ENCODE data around the gene NXPH1.
"Not testable (repeated sequence)": the region's sequence is repeated elsewhere in the genome, so short reads cannot be mapped to it uniquely, and the experiment has no call there.

The NXPH1 gene

GRCh38 chr7:8702807-8703206 lies 269.4 kb downstream of the NXPH1 start:
- DNase-seq (ENCODE audit: insufficient read length, low spot score) (no peak), FAIRE-seq (peak; percentile 62)
- TF ChIP-seq POLR2A (IDR thresholded peaks at IDR 0.05; ENCODE audit: low read depth, low read length): no peak

GRCh38 chr7:8710124-8710523 lies 276.7 kb downstream of the NXPH1 start:
- FAIRE-seq: no peak
- TF ChIP-seq POLR2A (IDR thresholded peaks at IDR 0.05; ENCODE audit: low read depth, low read length): no peak
- no peak for DNase-seq (ENCODE audit: insufficient read length, low spot score)

GRCh38 chr7:8714791-8715190 lies 281.4 kb downstream of the NXPH1 start:
- DNase-seq (ENCODE audit: insufficient read length, low spot score) (no peak), FAIRE-seq (no peak)
- TF ChIP-seq POLR2A (IDR thresholded peaks at IDR 0.05; ENCODE audit: low read depth, low read length): no peak

GRCh38 chr7:8719102-8719501 lies 285.7 kb downstream of the NXPH1 start:
- DNase-seq (ENCODE audit: insufficient read length, low spot score) (no peak), FAIRE-seq (no peak)
- TF ChIP-seq POLR2A (IDR thresholded peaks at IDR 0.05; ENCODE audit: low read depth, low read length): no peak

- TF ChIP-seq POLR2A (IDR thresholded peaks at IDR 0.05; ENCODE audit: low read depth, low read length): no peak
- DNase-seq (ENCODE audit: insufficient read length, low spot score): peak; percentile 33
- FAIRE-seq: peak; percentile 91
Observed at GRCh38 chr7:8724080-8724718, 290.8 kb downstream of the NXPH1 start.

GRCh38 chr7:8731756-8732155 lies 298.3 kb downstream of the NXPH1 start:
- not testable (repeated sequence) for FAIRE-seq; DNase-seq (ENCODE audit: insufficient read length, low spot score)

- no peak for TF ChIP-seq POLR2A (IDR thresholded peaks at IDR 0.05; ENCODE audit: low read depth, low read length)
- DNase-seq (ENCODE audit: insufficient read length, low spot score): no peak
- peak; percentile 60 for FAIRE-seq
Observed at GRCh38 chr7:8739837-8740236, 306.4 kb downstream of the NXPH1 start.

GRCh38 chr7:8742837-8743236 lies 309.4 kb downstream of the NXPH1 start:
- TF ChIP-seq POLR2A (IDR thresholded peaks at IDR 0.05; ENCODE audit: low read depth, low read length): no peak
- FAIRE-seq (no peak), DNase-seq (ENCODE audit: insufficient read length, low spot score) (no peak)

- TF ChIP-seq POLR2A (IDR thresholded peaks at IDR 0.05; ENCODE audit: low read depth, low read length): no peak
- DNase-seq (ENCODE audit: insufficient read length, low spot score) (no peak), FAIRE-seq (peak; percentile 75)
Observed at GRCh38 chr7:8747338-8747737, 313.9 kb downstream of the NXPH1 start.

- no peak for TF ChIP-seq POLR2A (IDR thresholded peaks at IDR 0.05; ENCODE audit: low read depth, low read length)
- FAIRE-seq (peak; percentile 60), DNase-seq (ENCODE audit: insufficient read length, low spot score) (no peak)
Observed at GRCh38 chr7:8751557-8752231, 318.3 kb downstream of the NXPH1 start.

- DNase-seq (ENCODE audit: insufficient read length, low spot score) (no peak), FAIRE-seq (no peak)
- no peak for TF ChIP-seq POLR2A (IDR thresholded peaks at IDR 0.05; ENCODE audit: low read depth, low read length)
Observed at GRCh38 chr7:8753355-8753754, 319.9 kb downstream of the NXPH1 start.

GRCh38 chr7:8761731-8762130 lies 328.3 kb downstream of the NXPH1 start:
- no peak for DNase-seq (ENCODE audit: insufficient read length, low spot score)
- no peak for TF ChIP-seq POLR2A (IDR thresholded peaks at IDR 0.05; ENCODE audit: low read depth, low read length)
- FAIRE-seq: no peak

GRCh38 chr7:8762803-8763202 lies 329.4 kb downstream of the NXPH1 start:
- DNase-seq (ENCODE audit: insufficient read length, low spot score) (no peak), FAIRE-seq (peak; percentile 91)
- no peak for TF ChIP-seq POLR2A (IDR thresholded peaks at IDR 0.05; ENCODE audit: low read depth, low read length)

- no peak for TF ChIP-seq POLR2A (IDR thresholded peaks at IDR 0.05; ENCODE audit: low read depth, low read length)
- no peak for FAIRE-seq
Observed at GRCh38 chr7:8765374-8765773, 332.0 kb downstream of the NXPH1 start.

GRCh38 chr7:8773518-8773917 lies 340.1 kb downstream of the NXPH1 start:
- no peak for TF ChIP-seq POLR2A (IDR thresholded peaks at IDR 0.05; ENCODE audit: low read depth, low read length)
- peak; percentile 58 for FAIRE-seq
- no peak for DNase-seq (ENCODE audit: insufficient read length, low spot score)

More at GRCh38 chr7:8765374-8765773, 332.0 kb downstream of the NXPH1 start:
- DNase-seq (ENCODE audit: insufficient read length, low spot score): no peak

All from H54 (cell line).